ENCODE measurements around the gene HLA-A.

DNA sequence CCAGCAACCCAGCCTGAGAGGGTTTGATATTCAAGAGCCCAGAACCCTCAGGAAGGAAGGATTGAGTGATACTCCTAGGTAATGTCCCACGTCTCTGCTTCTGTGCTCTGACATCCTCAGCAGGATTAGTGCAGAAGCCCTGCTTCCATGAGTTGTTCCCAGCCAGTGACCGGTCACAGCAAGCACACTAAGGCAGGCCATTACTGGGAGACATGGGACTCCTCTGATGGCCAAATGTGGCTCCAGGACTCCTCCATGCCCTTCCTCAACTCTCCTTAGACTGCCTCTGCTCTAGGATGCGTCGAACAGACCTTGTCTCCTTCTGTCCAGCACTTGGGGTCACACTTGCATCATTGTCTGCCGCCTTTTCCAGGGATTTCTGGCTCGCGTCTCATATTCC, 7.6 kb downstream of the HLA-A start:
- TF ChIP-seq POLR2A (IDR thresholded peaks at IDR 0.05; ENCODE audit: low read depth, low read length): no peak
- TF ChIP-seq, protein P1, sequence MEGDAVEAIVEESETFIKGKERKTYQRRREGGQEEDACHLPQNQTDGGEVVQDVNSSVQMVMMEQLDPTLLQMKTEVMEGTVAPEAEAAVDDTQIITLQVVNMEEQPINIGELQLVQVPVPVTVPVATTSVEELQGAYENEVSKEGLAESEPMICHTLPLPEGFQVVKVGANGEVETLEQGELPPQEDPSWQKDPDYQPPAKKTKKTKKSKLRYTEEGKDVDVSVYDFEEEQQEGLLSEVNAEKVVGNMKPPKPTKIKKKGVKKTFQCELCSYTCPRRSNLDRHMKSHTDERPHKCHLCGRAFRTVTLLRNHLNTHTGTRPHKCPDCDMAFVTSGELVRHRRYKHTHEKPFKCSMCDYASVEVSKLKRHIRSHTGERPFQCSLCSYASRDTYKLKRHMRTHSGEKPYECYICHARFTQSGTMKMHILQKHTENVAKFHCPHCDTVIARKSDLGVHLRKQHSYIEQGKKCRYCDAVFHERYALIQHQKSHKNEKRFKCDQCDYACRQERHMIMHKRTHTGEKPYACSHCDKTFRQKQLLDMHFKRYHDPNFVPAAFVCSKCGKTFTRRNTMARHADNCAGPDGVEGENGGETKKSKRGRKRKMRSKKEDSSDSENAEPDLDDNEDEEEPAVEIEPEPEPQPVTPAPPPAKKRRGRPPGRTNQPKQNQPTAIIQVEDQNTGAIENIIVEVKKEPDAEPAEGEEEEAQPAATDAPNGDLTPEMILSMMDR (IDR thresholded peaks at IDR 0.05; ENCODE audit: extremely low read depth in 1 of 2, insufficient read depth in 1 of 2, low read depth in 1 of 2, low read length in 2 of 2): no peak
